K562 (cell line): Measurements from ENCODE around the gene RABL6. TPM values are rescaled to one million over a fixed set of nuclear protein-coding genes. Genes with fewer than 3 reads are reported as not detected.

Experiments
- ARNT ChIP-seq, 2 experiments: fragments of 450-650 bp; IDR thresholded peaks; 2 replicates each; pipeline ENCODE4 v1.6.1; 2016; ENCODE audit warnings: mild to moderate bottlenecking in 1 of 2
- BRD4 ChIP-seq: fragments of 200-600 bp; sonication (generic); IDR thresholded peaks from 2 replicates; pipeline ENCODE4 v1.6.1; 2017; ENCODE audit warnings: inconsistent platforms
- BRF1 ChIP-seq: IDR thresholded peaks from 3 replicates; pipeline ENCODE4 v1.6.1; 2011; ENCODE audit warnings: borderline replicate concordance, mild to moderate bottlenecking; ENCODE audit not compliant: insufficient read length; ENCODE audit errors: extremely low read depth
- ERF ChIP-seq: fragments of 450-650 bp; formaldehyde crosslinking; IDR thresholded peaks from 2 replicates; pipeline ENCODE4 v1.4.0; 2020; ENCODE audit warnings: mild to moderate bottlenecking, mixed read lengths
- FOXA3 ChIP-seq, 2 experiments: fragments of 450-650 bp in 1 of 2; sonication (generic) in 1 of 2; formaldehyde crosslinking; IDR thresholded peaks in 1 of 2; conservative IDR thresholded peaks in 1 of 2; 2 replicates each; pipeline versions ENCODE4 v1.4.0 to v1.8.0; 2020 to 2022; ENCODE audit warnings: mild to moderate bottlenecking in 2 of 2, missing genetic modification reagents in 1 of 2
- FOXJ2 ChIP-seq: fragments of 200-800 bp; sonication (Bioruptor generic); IDR thresholded peaks from 2 replicates; pipeline ENCODE4 v1.6.1; 2016; ENCODE audit warnings: missing genetic modification characterization, missing compliant biosample characterization
- GTF2A2 ChIP-seq: IDR thresholded peaks from 2 replicates; pipeline ENCODE4 v1.6.1; 2016; ENCODE audit warnings: mild to moderate bottlenecking, missing genetic modification characterization, missing compliant biosample characterization
- HCFC1 ChIP-seq: IDR thresholded peaks from 2 replicates; pipeline ENCODE4 v1.6.1; 2012; ENCODE audit warnings: low read depth, low read length, improper control_type of control experiment
- HDAC2 ChIP-seq: fragments of 450-650 bp; IDR thresholded peaks from 2 replicates; pipeline ENCODE4 v1.6.1; 2016; ENCODE audit warnings: mild to moderate bottlenecking
- KDM4B ChIP-seq, 2 experiments: fragments of 450-650 bp in 1 of 2; sonication (generic) in 1 of 2; IDR thresholded peaks; 2 replicates each; pipeline ENCODE4 v1.6.1; 2016 to 2017; ENCODE audit warnings: borderline replicate concordance in 2 of 2, antibody characterized with exemption in 1 of 2, low read depth in 1 of 2, mild to moderate bottlenecking in 1 of 2
- MCM2 ChIP-seq: fragments of 450-650 bp; IDR thresholded peaks from 2 replicates; pipeline ENCODE4 v1.6.1; 2017; ENCODE audit warnings: low read depth, mild to moderate bottlenecking
- NFRKB ChIP-seq: fragments of 450-650 bp; IDR thresholded peaks from 2 replicates; pipeline ENCODE4 v1.6.1; 2016; ENCODE audit warnings: low read depth
- RAD51 ChIP-seq: fragments of 450-650 bp; IDR thresholded peaks from 2 replicates; pipeline ENCODE4 v1.7.1; 2016; ENCODE audit warnings: low read depth, mild to moderate bottlenecking, borderline replicate concordance
- RB1 ChIP-seq: fragments of 450-650 bp; IDR thresholded peaks from 2 replicates; pipeline ENCODE4 v1.6.1; 2017; ENCODE audit warnings: low read depth, mild to moderate bottlenecking
- RBBP5 ChIP-seq: fragments of 200-600 bp; sonication (generic); IDR thresholded peaks from 2 replicates; pipeline ENCODE4 v1.6.1; 2012; ENCODE audit warnings: borderline replicate concordance, mild to moderate bottlenecking, low read length, control low read depth, inconsistent platforms; ENCODE audit not compliant: insufficient read depth, poor library complexity, severe bottlenecking
- RBM25 ChIP-seq: fragments of 200-400 bp; formaldehyde crosslinking; IDR thresholded peaks from 2 replicates; pipeline ENCODE4 v1.6.1; 2018; ENCODE audit warnings: low read length, low read depth, moderate library complexity; ENCODE audit not compliant: severe bottlenecking
- SMAD3 ChIP-seq: fragments of 450-650 bp; formaldehyde crosslinking; conservative IDR thresholded peaks from 2 replicates; pipeline ENCODE4 v1.4.0; 2020; ENCODE audit warnings: mild to moderate bottlenecking
- SMC3 ChIP-seq: conservative IDR thresholded peaks from 2 replicates; pipeline ENCODE4 v1.6.1; 2011; ENCODE audit warnings: low read depth, low read length, improper control_type of control experiment; ENCODE audit not compliant: insufficient read depth
- SNIP1 ChIP-seq: fragments of 450-650 bp; IDR thresholded peaks from 2 replicates; pipeline ENCODE4 v1.7.1; 2017; ENCODE audit warnings: low read depth, mild to moderate bottlenecking
- STAG1 ChIP-seq: sonication (generic); formaldehyde crosslinking; IDR thresholded peaks from 2 replicates; pipeline ENCODE4 v1.5.0; 2020; ENCODE audit warnings: missing genetic modification reagents, borderline replicate concordance
- TRIM28 ChIP-seq: fragments of 450-650 bp; IDR thresholded peaks from 2 replicates; pipeline ENCODE4 v1.6.1; 2017
- U2AF2 ChIP-seq: fragments of 200-400 bp; formaldehyde crosslinking; optimal IDR thresholded peaks from 2 replicates; pipeline ENCODE3; 2017; ENCODE audit warnings: low read depth, mild to moderate bottlenecking, low read length
- ZNF124 ChIP-seq: sonication (generic); formaldehyde crosslinking; IDR thresholded peaks from 2 replicates; pipeline ENCODE4 v1.8.1; 2022; ENCODE audit warnings: missing genetic modification reagents
- ZNF134 ChIP-seq: fragments of 250-450 bp; sonication (Bioruptor Pico); conservative IDR thresholded peaks from 2 replicates; pipeline ENCODE4 v1.4.0; 2020
- ZNF263 ChIP-seq: sonication (generic); formaldehyde crosslinking; IDR thresholded peaks from 2 replicates; pipeline ENCODE4 v1.8.0; 2022; ENCODE audit warnings: mild to moderate bottlenecking, missing genetic modification reagents, borderline replicate concordance
- polyA plus RNA-seq, 8 experiments: library from polyadenylated mRNA; depleted of rRNA in 4 of 8; stranded (reverse) in 5 of 8; unstranded in 3 of 8; fragments of >200 nt; fragmentation: Nextera tagmentation in 2 of 8; fragmentation: Illumina TruSeq in 1 of 8; extraction: Ambion mirVana in 2 of 8; extraction: Trizol in 1 of 8; gene quantifications; 2 replicates each; pipeline versions ENCODE4 v1.2.1 to v1.2.3, GENCODE V29; 2011 to 2014; ENCODE audit warnings: inconsistent platforms in 1 of 8, missing spikeins in 1 of 8
- total RNA-seq, 7 experiments: library from RNA; depleted of rRNA in 6 of 7; stranded (reverse); fragments of >200 nt in 6 of 7; fragmentation: Illumina TruSeq in 2 of 7; extraction: Trizol in 2 of 7; gene quantifications; 2 replicates each; pipeline versions ENCODE4 v1.2.1 to v1.2.3, GENCODE V29; 2011 to 2021; ENCODE audit warnings: low replicate concordance in 1 of 7
- TF ChIP-seq, protein P1 (sequence below), 3 experiments: fragments of 200-800 bp in 1 of 3; fragments of 250-450 bp in 1 of 3; fragments of 450-650 bp in 1 of 3; sonication (Bioruptor Pico) in 1 of 3; sonication (Bioruptor generic) in 1 of 3; formaldehyde crosslinking in 1 of 3; IDR thresholded peaks; 2 replicates each; pipeline versions ENCODE4 v1.6.1 to v1.8.0; 2016 to 2022; ENCODE audit warnings: mild to moderate bottlenecking in 2 of 3, missing genetic modification characterization in 2 of 3, missing compliant biosample characterization in 1 of 3, moderate library complexity in 1 of 3
- TF ChIP-seq, protein P2 (sequence below): sonication (generic); formaldehyde crosslinking; IDR thresholded peaks from 2 replicates; pipeline ENCODE4 v1.9.0; 2022; ENCODE audit warnings: mild to moderate bottlenecking, missing genetic modification reagents

Gene RABL6
- total and polyA plus RNA-seq, 9 of the 15 experiments (the other 6 are each of a cell fraction or from before 2014, with no cell fraction given) = 5.6 to 181 (median 84.5) TPM

DNA sequence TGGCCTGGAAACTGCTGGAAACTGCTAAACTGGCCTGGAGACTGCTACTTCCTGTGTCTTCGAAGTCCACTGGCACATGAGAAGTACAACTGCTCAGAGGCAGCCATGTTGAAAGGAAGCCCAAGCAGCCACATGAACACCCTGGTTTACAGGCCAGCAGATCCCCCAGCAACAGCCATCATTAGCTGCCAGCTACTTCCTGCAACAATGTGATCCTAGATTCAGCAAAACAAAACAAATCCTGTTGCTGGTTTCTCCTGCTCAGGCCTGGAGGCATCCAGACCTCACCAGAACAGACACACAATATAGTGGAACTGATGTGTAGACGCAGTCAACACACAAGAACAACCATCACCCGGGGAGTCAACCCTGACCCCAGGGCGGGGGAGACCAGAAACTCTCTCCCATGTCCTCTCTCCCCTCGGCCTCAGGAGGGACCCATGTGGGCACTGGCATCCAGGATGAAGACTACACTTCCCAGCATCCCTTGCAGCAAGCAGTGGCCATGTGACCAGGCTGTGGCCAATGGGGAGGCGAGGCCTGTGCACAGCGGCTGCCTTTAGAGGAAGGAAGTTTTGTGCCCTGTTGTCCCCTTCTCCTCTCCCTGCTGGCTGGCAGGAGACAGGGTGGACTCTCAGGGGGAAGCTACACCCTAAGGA is 34.2 kb upstream of the RABL6 start (continued):
- no peak for TF ChIP-seq STAG1 (CRISPR knock-in tag)
- TF ChIP-seq SNIP1 = no peak
- no peak for TF ChIP-seq RBBP5
- TF ChIP-seq KDM4B (IDR thresholded peaks at IDR 0.05; ENCODE audit: borderline replicate concordance in 2 of 2, low read depth in 1 of 2) = no peak
- no peak for TF ChIP-seq HDAC2
- TF ChIP-seq TRIM28 = peak; percentile 88
- TF ChIP-seq GTF2A2 (tag) = no peak
- TF ChIP-seq HCFC1 = peak; percentile 88
- no peak for TF ChIP-seq U2AF2
- no peak for TF ChIP-seq BRD4
- TF ChIP-seq FOXA3 (CRISPR knock-in tag; conservative IDR thresholded peaks at IDR 0.05 in 1 of 2, IDR thresholded peaks at IDR 0.05 in 1 of 2) = no peak
- TF ChIP-seq, protein P1, sequence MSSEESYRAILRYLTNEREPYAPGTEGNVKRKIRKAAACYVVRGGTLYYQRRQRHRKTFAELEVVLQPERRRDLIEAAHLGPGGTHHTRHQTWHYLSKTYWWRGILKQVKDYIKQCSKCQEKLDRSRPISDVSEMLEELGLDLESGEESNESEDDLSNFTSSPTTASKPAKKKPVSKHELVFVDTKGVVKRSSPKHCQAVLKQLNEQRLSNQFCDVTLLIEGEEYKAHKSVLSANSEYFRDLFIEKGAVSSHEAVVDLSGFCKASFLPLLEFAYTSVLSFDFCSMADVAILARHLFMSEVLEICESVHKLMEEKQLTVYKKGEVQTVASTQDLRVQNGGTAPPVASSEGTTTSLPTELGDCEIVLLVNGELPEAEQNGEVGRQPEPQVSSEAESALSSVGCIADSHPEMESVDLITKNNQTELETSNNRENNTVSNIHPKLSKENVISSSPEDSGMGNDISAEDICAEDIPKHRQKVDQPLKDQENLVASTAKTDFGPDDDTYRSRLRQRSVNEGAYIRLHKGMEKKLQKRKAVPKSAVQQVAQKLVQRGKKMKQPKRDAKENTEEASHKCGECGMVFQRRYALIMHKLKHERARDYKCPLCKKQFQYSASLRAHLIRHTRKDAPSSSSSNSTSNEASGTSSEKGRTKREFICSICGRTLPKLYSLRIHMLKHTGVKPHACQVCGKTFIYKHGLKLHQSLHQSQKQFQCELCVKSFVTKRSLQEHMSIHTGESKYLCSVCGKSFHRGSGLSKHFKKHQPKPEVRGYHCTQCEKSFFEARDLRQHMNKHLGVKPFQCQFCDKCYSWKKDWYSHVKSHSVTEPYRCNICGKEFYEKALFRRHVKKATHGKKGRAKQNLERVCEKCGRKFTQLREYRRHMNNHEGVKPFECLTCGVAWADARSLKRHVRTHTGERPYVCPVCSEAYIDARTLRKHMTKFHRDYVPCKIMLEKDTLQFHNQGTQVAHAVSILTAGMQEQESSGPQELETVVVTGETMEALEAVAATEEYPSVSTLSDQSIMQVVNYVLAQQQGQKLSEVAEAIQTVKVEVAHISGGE (CRISPR knock-in tag; IDR thresholded peaks at IDR 0.05) = no peak
- no peak for TF ChIP-seq SMC3
- no peak for TF ChIP-seq SMAD3 (CRISPR knock-in tag)
- no peak for TF ChIP-seq ZNF124 (CRISPR knock-in tag)
- TF ChIP-seq BRF1 = no peak
- no peak for TF ChIP-seq NFRKB
- TF ChIP-seq ARNT (IDR thresholded peaks at IDR 0.05) = 0 out of 4 replicates have a peak, but pooled peaks of 1 of the 2 experiments have one; percentile 35
- TF ChIP-seq RB1 = no peak
- TF ChIP-seq, protein P2, sequence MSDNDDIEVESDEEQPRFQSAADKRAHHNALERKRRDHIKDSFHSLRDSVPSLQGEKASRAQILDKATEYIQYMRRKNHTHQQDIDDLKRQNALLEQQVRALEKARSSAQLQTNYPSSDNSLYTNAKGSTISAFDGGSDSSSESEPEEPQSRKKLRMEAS (CRISPR knock-in tag) = peak; percentile 46
- no peak for TF ChIP-seq ZNF134 (CRISPR knock-in tag)
- no peak for TF ChIP-seq ERF (CRISPR knock-in tag)
- TF ChIP-seq RBM25 = peak; percentile 59
- TF ChIP-seq ZNF263 (CRISPR knock-in tag) = no peak
- no peak for TF ChIP-seq MCM2
- peak; percentile 92 for TF ChIP-seq RAD51
- TF ChIP-seq FOXJ2 (tag) = no peak
